GM23338 (cell line): ENCODE results near the gene LRRC10B. TPM values are rescaled to one million over a fixed set of nuclear protein-coding genes. Genes with fewer than 3 reads are reported as not detected.

ENCODE experiments used
- ATAC-seq: fragments of 200-7000 bp; cut with Tn5 transposase; 3 replicates; pipeline ENCODE4 v1.9.1; 2020
- DNase-seq: peaks from one replicate; pipeline ENCODE4 v3.0.0-alpha.2; 2015; ENCODE audit warnings: low spot score
- H2AFZ ChIP-seq: fragments of 200-600 bp; sonication (generic); 2 replicates; pipeline ENCODE4 v1.8.0; 2016; ENCODE audit warnings: antibody characterized with exemption, mild to moderate bottlenecking, moderate library complexity
- H3F3A ChIP-seq: fragments of 200-600 bp; sonication (generic); replicated peaks from 2 replicates; pipeline ENCODE4 v1.8.0; 2017; ENCODE audit warnings: antibody characterized with exemption, mixed run types, low read depth
- H3K27ac ChIP-seq: fragments of 200-600 bp; sonication (generic); 2 replicates; pipeline ENCODE4 v1.6.1; 2016; ENCODE audit warnings: low read depth
- H3K27me3 ChIP-seq: fragments of 200-600 bp; sonication (generic); 2 replicates; pipeline ENCODE4 v1.8.0; 2016; ENCODE audit warnings: mild to moderate bottlenecking, mixed run types, moderate library complexity; ENCODE audit not compliant: insufficient read depth
- H3K36me3 ChIP-seq: fragments of 200-600 bp; sonication (generic); 2 replicates; pipeline ENCODE4 v1.8.0; 2016; ENCODE audit warnings: mild to moderate bottlenecking; ENCODE audit not compliant: insufficient read depth
- H3K4me1 ChIP-seq: fragments of 200-600 bp; sonication (generic); 2 replicates; pipeline ENCODE4 v1.8.0; 2016; ENCODE audit warnings: mild to moderate bottlenecking, moderate library complexity; ENCODE audit not compliant: insufficient read depth
- H3K4me2 ChIP-seq: fragments of 200-600 bp; sonication (generic); 2 replicates; pipeline ENCODE4 v1.7.1; 2017; ENCODE audit warnings: mixed run types
- H3K4me3 ChIP-seq: fragments of 200-600 bp; sonication (generic); 2 replicates; pipeline ENCODE4 v1.6.1; 2016; ENCODE audit warnings: mixed run types
- H3K79me2 ChIP-seq: fragments of 200-600 bp; sonication (generic); replicated peaks from 2 replicates; pipeline ENCODE4 v1.8.0; 2017; ENCODE audit warnings: mild to moderate bottlenecking; ENCODE audit not compliant: insufficient read depth
- H3K9me2 ChIP-seq: fragments of 200-600 bp; sonication (generic); 2 replicates; pipeline ENCODE4 v1.8.0; 2017; ENCODE audit not compliant: insufficient read depth
- H4K20me1 ChIP-seq: fragments of 200-600 bp; sonication (generic); replicated peaks from 2 replicates; pipeline ENCODE4 v1.8.0; 2017; ENCODE audit warnings: mild to moderate bottlenecking; ENCODE audit not compliant: insufficient read depth
- H3K27ac Mint-ChIP-seq: 2 replicates; pipeline ENCODE4 v1.8.0; 2020; ENCODE audit warnings: inconsistent platforms, mild to moderate bottlenecking, moderate library complexity, mixed read lengths
- H3K27me3 Mint-ChIP-seq: 3 replicates; pipeline ENCODE4 v1.8.0; 2022; ENCODE audit warnings: low read depth, mild to moderate bottlenecking, moderate library complexity, mixed read lengths, inconsistent platforms; ENCODE audit not compliant: insufficient read depth, poor library complexity
- H3K36me3 Mint-ChIP-seq: 3 replicates; pipeline ENCODE4 v1.8.0; 2021; ENCODE audit warnings: low read depth, mild to moderate bottlenecking, inconsistent platforms, moderate library complexity, mixed read lengths
- H3K4me1 Mint-ChIP-seq: 3 replicates; pipeline ENCODE4 v1.8.0; 2020; ENCODE audit warnings: mild to moderate bottlenecking, inconsistent platforms, mixed read lengths
- H3K4me3 Mint-ChIP-seq: 3 replicates; pipeline ENCODE4 v1.8.0; 2021; ENCODE audit warnings: moderate library complexity, mild to moderate bottlenecking, inconsistent platforms, mixed read lengths
- H3K9me3 Mint-ChIP-seq: 3 replicates; pipeline ENCODE4 v1.8.0; 2020; ENCODE audit warnings: moderate library complexity, mild to moderate bottlenecking, inconsistent platforms, mixed read lengths
- CTCF ChIP-seq, 2 experiments: fragments of 200-600 bp in 1 of 2; sonication (generic) in 1 of 2; conservative IDR thresholded peaks; 2 replicates each; pipeline versions ENCODE4 v1.5.1 to v1.6.1; 2016 to 2017; ENCODE audit warnings: antibody characterized with exemption in 2 of 2, low read depth in 2 of 2, mild to moderate bottlenecking in 2 of 2, moderate library complexity in 1 of 2
- EZH2phosphoT487 ChIP-seq: fragments of 200-600 bp; sonication (generic); IDR thresholded peaks from one replicate; pipeline ENCODE4 v1.8.1; 2018; ENCODE audit warnings: antibody characterized with exemption; ENCODE audit not compliant: unreplicated experiment
- REST ChIP-seq: IDR thresholded peaks from one replicate; pipeline ENCODE4 v1.6.1; 2018; ENCODE audit warnings: antibody characterized with exemption; ENCODE audit not compliant: unreplicated experiment
- STAT1 ChIP-seq: IDR thresholded peaks from one replicate; pipeline ENCODE4 v1.6.1; 2016; ENCODE audit warnings: antibody characterized with exemption; ENCODE audit not compliant: unreplicated experiment
- ZNF462 ChIP-seq: fragments of 250-450 bp; sonication (Bioruptor Pico); IDR thresholded peaks from 2 replicates; pipeline ENCODE4 v1.5.0; 2020; ENCODE audit warnings: mild to moderate bottlenecking, moderate library complexity
- polyA plus RNA-seq: library from polyadenylated mRNA; unstranded; fragments of >200 nt; fragmentation: Nextera tagmentation; extraction: Ambion mirVana; gene quantifications from 2 replicates; pipeline ENCODE4 v1.2.1, GENCODE V29; 2016
- total RNA-seq: library from RNA; depleted of rRNA; stranded (reverse); fragments of >200 nt; shearing (Covaris generic); gene quantifications from 2 replicates; pipeline ENCODE4 v1.2.3, GENCODE V29; 2014

LRRC10B gene
- total and polyA plus RNA-seq, 2 experiments from 2014 or later, result 0.47 to 1.6 TPM

GRCh38 chr11:61544466-61544865 is 35.9 kb downstream of the LRRC10B start (continued):
- TF ChIP-seq ZNF462 (no peak), REST (no peak), STAT1 (no peak)

GRCh38 chr11:61545341-61545740 is 36.8 kb downstream of the LRRC10B start:
- Histone ChIP-seq H4K20me1 (no peaks in the 10 kb centered on the region), H3K4me3 (no peak overlapping the region), H3K4me1 (peaks cover 14% of the 10 kb centered on the region), H3F3A (no peaks in the 10 kb centered on the region), H3K4me2 (no peak overlapping the region), H3K27me3 (no peaks in the 10 kb centered on the region), H3K36me3 (no peaks in the 10 kb centered on the region), H3K9me2 (peaks cover 9% of the 10 kb centered on the region), H3K27ac (no peak overlapping the region), H2AFZ (no peak overlapping the region), H3K79me2 (no peaks in the 10 kb centered on the region)
- DNase-seq (peak; percentile 64), ATAC-seq (no peak)
- H3K4me3 Mint-ChIP-seq, result no peak overlapping the region; the same call in 2 of the 3 replicates
- no peaks in the 10 kb centered on the region for H3K9me3 Mint-ChIP-seq
- no peaks in the 10 kb centered on the region; the same call in 2 of the 3 replicates for H3K36me3 Mint-ChIP-seq
- peaks cover 9% of the 10 kb centered on the region for H3K27me3 Mint-ChIP-seq
- peaks cover 42% of the 10 kb centered on the region for H3K4me1 Mint-ChIP-seq
- H3K27ac Mint-ChIP-seq, result no peak overlapping the region
- TF ChIP-seq EZH2phosphoT487 (no peak), CTCF (conservative IDR thresholded peaks at IDR 0.05; ENCODE audit: low read depth in 2 of 2) (peak; percentile 68 to 76)
